Upper lobe of left lung (tissue), 4 donors: ENCODE results near the gene DIDO1.

Experiments
- EP300 ChIP-seq, 4 donors: sonication (generic); formaldehyde crosslinking; IDR thresholded peaks; one replicate each; pipeline ENCODE4 v1.5.1; 2017; ENCODE audit warnings: antibody characterized with exemption in 4 of 4, control low read depth in 2 of 4
- POLR2A ChIP-seq, 4 donors: fragments of 450-650 bp; IDR thresholded peaks; one replicate each; pipeline ENCODE4 v1.5.1; 2016 to 2017; ENCODE audit warnings: antibody characterized with exemption in 4 of 4, mild to moderate bottlenecking in 2 of 4
- POLR2AphosphoS5 ChIP-seq, 2 donors: sonication (generic); formaldehyde crosslinking; IDR thresholded peaks; one replicate each; pipeline ENCODE4 v1.5.1; 2017; ENCODE audit warnings: antibody characterized with exemption in 2 of 2
- TF ChIP-seq, protein P1 (sequence below), 6 experiments: fragments of 450-650 bp in 4 of 6; fragments of 200-600 bp in 2 of 6; sonication (generic) in 2 of 6; IDR thresholded peaks; one replicate each; pipeline ENCODE4 v1.5.1; 2016 to 2019; ENCODE audit warnings: antibody characterized with exemption in 6 of 6

DNA sequence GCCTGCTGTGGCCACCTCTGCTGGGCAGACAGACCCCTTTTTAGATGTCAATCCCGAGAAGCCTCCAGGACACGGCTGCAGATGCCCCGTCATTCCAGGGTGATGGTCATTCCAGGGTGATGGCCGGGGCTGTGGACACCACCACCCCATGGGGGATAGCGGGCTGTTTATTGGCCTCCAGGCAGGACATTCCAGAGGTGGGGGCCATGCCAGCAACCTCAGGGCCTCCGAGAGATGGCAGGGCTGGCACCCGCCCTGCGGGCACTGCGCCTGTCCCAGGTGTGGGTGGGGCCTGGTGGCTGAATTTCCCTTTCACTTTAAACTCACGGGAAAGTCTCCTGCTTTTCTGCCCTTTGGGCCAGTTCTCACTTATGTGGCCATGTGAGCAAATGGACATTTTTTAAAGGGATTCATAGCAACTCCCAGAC lies 94.9 kb downstream of the DIDO1 start:
- TF ChIP-seq, protein P1, sequence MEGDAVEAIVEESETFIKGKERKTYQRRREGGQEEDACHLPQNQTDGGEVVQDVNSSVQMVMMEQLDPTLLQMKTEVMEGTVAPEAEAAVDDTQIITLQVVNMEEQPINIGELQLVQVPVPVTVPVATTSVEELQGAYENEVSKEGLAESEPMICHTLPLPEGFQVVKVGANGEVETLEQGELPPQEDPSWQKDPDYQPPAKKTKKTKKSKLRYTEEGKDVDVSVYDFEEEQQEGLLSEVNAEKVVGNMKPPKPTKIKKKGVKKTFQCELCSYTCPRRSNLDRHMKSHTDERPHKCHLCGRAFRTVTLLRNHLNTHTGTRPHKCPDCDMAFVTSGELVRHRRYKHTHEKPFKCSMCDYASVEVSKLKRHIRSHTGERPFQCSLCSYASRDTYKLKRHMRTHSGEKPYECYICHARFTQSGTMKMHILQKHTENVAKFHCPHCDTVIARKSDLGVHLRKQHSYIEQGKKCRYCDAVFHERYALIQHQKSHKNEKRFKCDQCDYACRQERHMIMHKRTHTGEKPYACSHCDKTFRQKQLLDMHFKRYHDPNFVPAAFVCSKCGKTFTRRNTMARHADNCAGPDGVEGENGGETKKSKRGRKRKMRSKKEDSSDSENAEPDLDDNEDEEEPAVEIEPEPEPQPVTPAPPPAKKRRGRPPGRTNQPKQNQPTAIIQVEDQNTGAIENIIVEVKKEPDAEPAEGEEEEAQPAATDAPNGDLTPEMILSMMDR (IDR thresholded peaks at IDR 0.05): no peak
- TF ChIP-seq POLR2A (IDR thresholded peaks at IDR 0.05) (no peak), POLR2AphosphoS5 (IDR thresholded peaks at IDR 0.05) (no peak), EP300 (IDR thresholded peaks at IDR 0.05) (no peak)
